COLO829 (cell line): Measurements from ENCODE around the gene RAP1B.

Experiments
- DNase-seq: peaks from one replicate; pipeline ENCODE4 v3.0.0; 2012; ENCODE audit warnings: low spot score

Gene RAP1B

GRCh38 chr12:68611806-68612160 is 1.1 kb downstream of the RAP1B start:
- DNase-seq: no peak

- no peak for DNase-seq
These were observed 1.5 kb downstream of the RAP1B start for GRCh38 chr12:68612202-68612601.

- DNase-seq: no peak
These were observed 2.0 kb downstream of the RAP1B start for GRCh38 chr12:68612697-68613096.

- no peak for DNase-seq
These were observed 2.7 kb downstream of the RAP1B start for GRCh38 chr12:68613209-68613904.

- DNase-seq: no peak
These were observed 3.5 kb downstream of the RAP1B start for GRCh38 chr12:68614105-68614679.

GRCh38 chr12:68614769-68615168 is 4.1 kb downstream of the RAP1B start:
- no peak for DNase-seq

- no peak for DNase-seq
These were observed 6.6 kb downstream of the RAP1B start for GRCh38 chr12:68617160-68617926.

- no peak for DNase-seq
These were observed 8.8 kb downstream of the RAP1B start for GRCh38 chr12:68619541-68619940.

GRCh38 chr12:68620519-68621471 is 10.1 kb downstream of the RAP1B start:
- DNase-seq: no peak

GRCh38 chr12:68621472-68622081 is 10.9 kb downstream of the RAP1B start:
- DNase-seq: no peak

- no peak for DNase-seq
These were observed 11.6 kb downstream of the RAP1B start for GRCh38 chr12:68622250-68622649.

- DNase-seq: no peak
These were observed 12.4 kb downstream of the RAP1B start for GRCh38 chr12:68623059-68623458.

- no peak for DNase-seq
These were observed 13.3 kb downstream of the RAP1B start for GRCh38 chr12:68623984-68624383.

GRCh38 chr12:68624933-68625332 is 14.2 kb downstream of the RAP1B start:
- DNase-seq: no peak

- no peak for DNase-seq
These were observed 17.1 kb downstream of the RAP1B start for GRCh38 chr12:68627673-68628319.

GRCh38 chr12:68628698-68629097 is 18.0 kb downstream of the RAP1B start:
- DNase-seq: no peak

GRCh38 chr12:68630050-68630449 is 19.4 kb downstream of the RAP1B start:
- DNase-seq: no peak

- DNase-seq: no peak
These were observed 19.9 kb downstream of the RAP1B start for GRCh38 chr12:68630598-68630997.

- DNase-seq: no peak
These were observed 20.5 kb downstream of the RAP1B start for GRCh38 chr12:68631227-68631626.

- DNase-seq: no peak
These were observed 21.8 kb downstream of the RAP1B start for GRCh38 chr12:68632486-68632885.
